ENCODE measurements around the gene ITGB5. TPM values are rescaled to one million over a fixed set of nuclear protein-coding genes. Genes with fewer than 3 reads are reported as not detected.

Gene ITGB5
- total RNA-seq, 1 experiment from 2014 or later: 339 TPM

- H3K36me3 Mint-ChIP-seq: peaks cover 38% of the 10 kb centered on the region
- ChIA-PET CTCF (no interaction called here), POLR2A (no interaction called here)
- ATAC-seq (no peak), DNase-seq (ENCODE audit: low spot score) (no peak)
- H3K9me3 Mint-ChIP-seq: no peaks in the 10 kb centered on the region
- peak overlapping the region; percentile 71 for H3K27ac Mint-ChIP-seq
- no peak overlapping the region for H3K4me3 Mint-ChIP-seq
- H3K27me3 Mint-ChIP-seq (ENCODE audit: low read depth): no peaks in the 10 kb centered on the region
- peaks cover 26% of the 10 kb centered on the region for H3K4me1 Mint-ChIP-seq
- no peak for TF ChIP-seq IRF1 (CRISPR knock-in tag; IDR thresholded peaks at IDR 0.05)
- TF ChIP-seq ETV6 (CRISPR knock-in tag; IDR thresholded peaks at IDR 0.05): no peak
- no peak for TF ChIP-seq ZNF423 (CRISPR knock-in tag; IDR thresholded peaks at IDR 0.05)
- no peak for TF ChIP-seq AR (CRISPR knock-in tag; IDR thresholded peaks at IDR 0.05)
- no peak for TF ChIP-seq SOX15 (CRISPR knock-in tag; IDR thresholded peaks at IDR 0.05)
- TF ChIP-seq HMGA2 (CRISPR knock-in tag; IDR thresholded peaks at IDR 0.05): no peak
- no peak for TF ChIP-seq AFF4 (CRISPR knock-in tag; IDR thresholded peaks at IDR 0.05; ENCODE audit: borderline replicate concordance)
- no peak for TF ChIP-seq E2F5 (CRISPR knock-in tag; IDR thresholded peaks at IDR 0.05)
- no peak for TF ChIP-seq MLX (CRISPR knock-in tag; IDR thresholded peaks at IDR 0.05)
- no peak for TF ChIP-seq NR3C1 (CRISPR knock-in tag; conservative IDR thresholded peaks at IDR 0.05; ENCODE audit: low read depth)
- TF ChIP-seq FOXK1 (CRISPR knock-in tag; IDR thresholded peaks at IDR 0.05): no peak
- TF ChIP-seq EMX1 (CRISPR knock-in tag; IDR thresholded peaks at IDR 0.05): no peak
- TF ChIP-seq OVOL2 (CRISPR knock-in tag; IDR thresholded peaks at IDR 0.05; ENCODE audit: borderline replicate concordance): no peak
- TF ChIP-seq USF2 (CRISPR knock-in tag; IDR thresholded peaks at IDR 0.05): no peak
- TF ChIP-seq CDX4 (CRISPR knock-in tag; IDR thresholded peaks at IDR 0.05; ENCODE audit: borderline replicate concordance): no peak
- no peak for TF ChIP-seq PRDM15 (CRISPR knock-in tag; IDR thresholded peaks at IDR 0.05)
- TF ChIP-seq ARID4B (CRISPR knock-in tag; IDR thresholded peaks at IDR 0.05; ENCODE audit: borderline replicate concordance): no peak
- TF ChIP-seq ZNF219 (CRISPR knock-in tag; IDR thresholded peaks at IDR 0.05; ENCODE audit: borderline replicate concordance): no peak
These were observed 85.0 kb downstream of the ITGB5 start for GRCh38 chr3:124802061-124802698.

All from WTC11 (cell line).